Tibial artery (tissue), 4 donors: Measurements from ENCODE around the gene GATD1.

Experiments used
- DNase-seq, 2 donors: peaks; one replicate each; pipeline ENCODE4 v3.0.0-alpha.2; 2019
- H3K27ac ChIP-seq, 2 donors: fragments of 200-600 bp; sonication (generic) in 1 of 2; 1 replicate in 1 of 2; 2 replicates in 1 of 2; pipeline ENCODE4 v1.5.1; 2018 to 2019; ENCODE audit warnings: mild to moderate bottlenecking in 1 of 2
- H3K27me3 ChIP-seq, 2 donors: fragments of 200-600 bp; sonication (generic) in 1 of 2; one replicate each; pipeline versions ENCODE4 v1.5.1 to v1.6.0; 2016 to 2019
- H3K36me3 ChIP-seq, 3 donors: fragments of 200-600 bp; sonication (generic) in 2 of 3; one replicate each; pipeline ENCODE4 v1.5.1; 2016 to 2019; ENCODE audit warnings: mild to moderate bottlenecking in 2 of 3
- H3K4me1 ChIP-seq, 4 donors: fragments of 200-600 bp; sonication (generic) in 2 of 4; 1 replicate in 3 of 4; 2 replicates in 1 of 4; pipeline ENCODE4 v1.5.1; 2016 to 2019
- H3K4me3 ChIP-seq, 2 donors: fragments of 200-600 bp; sonication (generic) in 1 of 2; 1 replicate in 1 of 2; 2 replicates in 1 of 2; pipeline ENCODE4 v1.5.1; 2018 to 2019; ENCODE audit warnings: mild to moderate bottlenecking in 2 of 2
- H3K9me3 ChIP-seq, 3 donors: fragments of 200-600 bp; sonication (generic) in 1 of 3; one replicate each; pipeline ENCODE4 v1.5.1; 2016 to 2019
- intact Hi-C: fragments of 100-400 bp; cut with DNase I; formaldehyde crosslinking; loops from one replicate; pipeline ENCODE4 v1.15.0; 2023; ENCODE audit warnings: low total_unique reads
- TF ChIP-seq, protein P1 (sequence below), 2 experiments: fragments of 200-600 bp in 1 of 2; fragments of 450-650 bp in 1 of 2; IDR thresholded peaks; one replicate each; pipeline ENCODE4 v1.5.1; 2017 to 2019; ENCODE audit warnings: antibody characterized with exemption in 2 of 2, mild to moderate bottlenecking in 1 of 2, moderate library complexity in 1 of 2

The GATD1 gene

DNA sequence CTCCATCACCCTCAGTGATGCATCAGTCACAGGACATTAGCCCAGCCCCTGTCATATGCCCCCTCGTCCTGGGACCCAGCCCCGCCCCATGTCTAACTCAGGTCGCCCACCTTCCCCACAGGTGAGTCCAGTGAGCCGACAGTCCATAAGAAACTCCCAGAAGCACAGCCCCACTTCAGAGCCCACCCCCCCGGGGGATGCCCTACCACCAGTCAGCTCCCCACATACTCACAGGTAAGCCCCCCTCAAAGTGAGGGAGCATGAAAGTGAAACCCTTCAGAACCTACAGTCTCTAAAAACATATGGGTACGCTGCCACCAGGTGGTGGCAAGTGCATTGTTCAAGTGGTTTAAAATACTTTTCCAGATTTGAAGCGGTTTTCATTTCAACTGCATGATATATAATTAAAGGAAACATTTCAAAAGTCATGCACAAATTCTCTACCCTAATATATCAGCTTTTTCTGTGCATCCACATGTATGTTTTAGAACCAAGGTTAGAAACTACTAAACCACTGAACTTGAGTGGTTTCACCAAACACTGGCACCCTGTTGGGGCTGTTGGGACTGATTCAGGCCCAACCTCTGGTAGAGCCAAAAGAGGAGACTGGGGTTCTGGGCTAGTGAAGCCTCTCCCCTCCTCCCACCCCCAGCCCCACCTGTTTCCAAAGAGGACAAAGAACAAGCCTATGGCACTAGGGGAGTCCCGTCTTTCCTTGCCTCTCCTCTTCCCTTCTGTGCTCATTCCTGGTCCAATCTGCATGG, 54.0 kb downstream of the GATD1 start:
- no peak for DNase-seq
- peaks cover 0 to 51% (median 44%) of the 10 kb centered on the region in 4 donors for H3K4me1 ChIP-seq
- H3K4me3 ChIP-seq, result no peak overlapping the region
- intact Hi-C loops, result loop anchor here (5.0 kb wide), 1 partner anchor 61 kb away; no protein-coding TSS in a partner anchor
- H3K27me3 ChIP-seq, result peaks cover 0 to 74% of the 10 kb centered on the region in 2 donors
- no peak overlapping the region for H3K27ac ChIP-seq
- H3K9me3 ChIP-seq, result no peaks in the 10 kb centered on the region
- H3K36me3 ChIP-seq, result peaks cover 0 to 44% (median 0%) of the 10 kb centered on the region in 3 donors
- TF ChIP-seq, protein P1, sequence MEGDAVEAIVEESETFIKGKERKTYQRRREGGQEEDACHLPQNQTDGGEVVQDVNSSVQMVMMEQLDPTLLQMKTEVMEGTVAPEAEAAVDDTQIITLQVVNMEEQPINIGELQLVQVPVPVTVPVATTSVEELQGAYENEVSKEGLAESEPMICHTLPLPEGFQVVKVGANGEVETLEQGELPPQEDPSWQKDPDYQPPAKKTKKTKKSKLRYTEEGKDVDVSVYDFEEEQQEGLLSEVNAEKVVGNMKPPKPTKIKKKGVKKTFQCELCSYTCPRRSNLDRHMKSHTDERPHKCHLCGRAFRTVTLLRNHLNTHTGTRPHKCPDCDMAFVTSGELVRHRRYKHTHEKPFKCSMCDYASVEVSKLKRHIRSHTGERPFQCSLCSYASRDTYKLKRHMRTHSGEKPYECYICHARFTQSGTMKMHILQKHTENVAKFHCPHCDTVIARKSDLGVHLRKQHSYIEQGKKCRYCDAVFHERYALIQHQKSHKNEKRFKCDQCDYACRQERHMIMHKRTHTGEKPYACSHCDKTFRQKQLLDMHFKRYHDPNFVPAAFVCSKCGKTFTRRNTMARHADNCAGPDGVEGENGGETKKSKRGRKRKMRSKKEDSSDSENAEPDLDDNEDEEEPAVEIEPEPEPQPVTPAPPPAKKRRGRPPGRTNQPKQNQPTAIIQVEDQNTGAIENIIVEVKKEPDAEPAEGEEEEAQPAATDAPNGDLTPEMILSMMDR (IDR thresholded peaks at IDR 0.05), result peak; percentile 70 to 79

DNA sequence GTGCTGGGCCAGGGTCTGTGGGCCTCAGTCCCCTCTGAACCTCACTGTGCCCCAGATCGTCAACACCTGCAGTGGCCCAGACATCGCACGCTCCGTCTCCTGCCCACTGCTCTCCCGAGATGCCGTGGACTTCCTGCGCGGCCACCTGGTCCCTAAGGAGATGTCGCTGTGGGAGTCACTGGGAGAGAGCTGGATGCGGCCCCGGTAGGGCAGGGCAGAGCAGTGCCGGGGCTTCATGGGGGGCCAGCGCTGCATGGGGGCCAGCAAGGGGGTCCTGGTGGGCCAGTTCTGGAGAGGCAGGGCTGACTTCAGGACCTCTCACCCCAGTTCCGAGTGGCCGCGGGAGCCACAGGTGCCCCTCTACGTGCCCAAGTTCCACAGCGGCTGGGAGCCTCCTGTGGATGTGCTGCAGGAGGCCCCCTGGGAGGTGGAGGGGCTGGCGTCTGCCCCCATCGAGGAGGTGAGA, 54.9 kb downstream of the GATD1 start:
- H3K36me3 ChIP-seq, result peaks cover 0 to 44% (median 0%) of the 10 kb centered on the region in 3 donors
- no peak for DNase-seq
- intact Hi-C loops, result loop anchor here (5.0 kb wide), 1 partner anchor 60 kb away; no protein-coding TSS in a partner anchor
- no peak overlapping the region for H3K27ac ChIP-seq
- H3K4me1 ChIP-seq, result peaks cover 0 to 42% (median 35%) of the 10 kb centered on the region in 4 donors
- no peaks in the 10 kb centered on the region for H3K9me3 ChIP-seq
- TF ChIP-seq, protein P1 (IDR thresholded peaks at IDR 0.05), result no peak
- H3K27me3 ChIP-seq, result peaks cover 0 to 74% of the 10 kb centered on the region in 2 donors
- no peak overlapping the region for H3K4me3 ChIP-seq

DNA sequence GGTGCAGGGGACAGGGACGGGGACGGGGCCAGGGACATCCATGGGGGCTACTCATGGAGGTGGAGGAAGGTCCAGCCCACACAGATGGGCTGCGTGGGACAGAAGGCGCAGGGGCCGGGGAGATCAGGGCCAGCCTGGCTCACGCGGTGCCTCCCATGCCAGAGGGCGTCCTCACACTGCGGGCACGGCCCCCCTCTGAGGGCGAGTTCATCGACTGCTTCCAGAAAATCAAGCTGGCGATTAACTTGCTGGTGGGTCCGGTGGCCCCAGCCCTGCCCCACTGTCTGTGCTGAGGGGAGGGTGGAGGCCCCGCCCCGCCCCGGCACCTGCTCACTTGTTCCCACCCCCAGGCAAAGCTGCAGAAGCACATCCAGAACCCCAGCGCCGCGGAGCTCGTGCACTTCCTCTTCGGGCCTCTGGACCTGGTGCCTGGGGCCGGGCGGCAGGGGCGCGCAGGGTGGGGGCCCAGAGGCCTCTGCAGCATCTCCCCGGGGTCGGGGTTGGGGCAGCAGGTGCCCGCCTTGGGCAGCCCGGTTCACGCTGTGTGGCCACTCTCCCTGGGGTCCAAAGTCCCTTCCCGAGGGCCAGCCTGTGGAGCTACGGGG, 55.4 kb downstream of the GATD1 start:
- peaks cover 0 to 37% (median 31%) of the 10 kb centered on the region in 4 donors for H3K4me1 ChIP-seq
- peaks cover 0 to 44% (median 0%) of the 10 kb centered on the region in 3 donors for H3K36me3 ChIP-seq
- no peaks in the 10 kb centered on the region for H3K9me3 ChIP-seq
- intact Hi-C loops, result loop anchor here (5.0 kb wide), 1 partner anchor 60 kb away; no protein-coding TSS in a partner anchor
- peak in 1 of 2 donors; percentile 71 for DNase-seq
- peaks cover 0 to 74% of the 10 kb centered on the region in 2 donors for H3K27me3 ChIP-seq
- H3K27ac ChIP-seq, result no peak overlapping the region
- TF ChIP-seq, protein P1 (IDR thresholded peaks at IDR 0.05), result no peak
- no peak overlapping the region for H3K4me3 ChIP-seq

DNA sequence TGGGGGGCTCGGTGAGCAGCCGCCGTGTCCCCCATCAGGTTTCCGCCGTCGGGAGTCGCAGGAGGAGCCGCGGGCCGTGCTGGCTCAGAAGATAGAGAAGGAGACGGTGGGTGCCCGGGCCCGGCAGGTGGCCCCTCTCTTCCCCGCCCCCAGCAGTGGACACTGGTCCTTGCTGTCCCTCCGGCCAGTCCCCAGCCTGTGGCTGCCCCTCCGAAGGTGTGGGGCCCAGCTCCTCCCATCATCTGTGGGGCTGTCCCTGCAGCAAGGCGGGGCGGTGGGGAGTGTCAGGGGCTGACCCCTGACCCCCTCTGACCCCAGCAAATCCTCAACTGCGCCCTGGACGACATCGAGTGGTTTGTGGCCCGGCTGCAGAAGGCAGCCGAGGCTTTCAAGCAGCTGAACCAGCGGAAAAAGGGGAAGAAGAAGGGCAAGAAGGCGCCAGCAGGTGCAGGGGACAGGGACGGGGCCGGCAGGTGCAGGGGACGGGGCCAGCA, 56.0 kb downstream of the GATD1 start:
- DNase-seq, result no peak
- Histone ChIP-seq H3K9me3 (no peaks in the 10 kb centered on the region), H3K27me3 (peaks cover 0 to 70% of the 10 kb centered on the region in 2 donors), H3K27ac (no peak overlapping the region), H3K36me3 (peaks cover 0 to 44% (median 0%) of the 10 kb centered on the region in 3 donors), H3K4me1 (peaks cover 0 to 31% (median 26%) of the 10 kb centered on the region in 4 donors), H3K4me3 (peak overlapping the region in 1 of 2 donors; percentile 12)
- TF ChIP-seq, protein P1 (IDR thresholded peaks at IDR 0.05), result no peak
- intact Hi-C loops, result loop anchor here (5.0 kb wide), 1 partner anchor 59 kb away; no protein-coding TSS in a partner anchor

DNA sequence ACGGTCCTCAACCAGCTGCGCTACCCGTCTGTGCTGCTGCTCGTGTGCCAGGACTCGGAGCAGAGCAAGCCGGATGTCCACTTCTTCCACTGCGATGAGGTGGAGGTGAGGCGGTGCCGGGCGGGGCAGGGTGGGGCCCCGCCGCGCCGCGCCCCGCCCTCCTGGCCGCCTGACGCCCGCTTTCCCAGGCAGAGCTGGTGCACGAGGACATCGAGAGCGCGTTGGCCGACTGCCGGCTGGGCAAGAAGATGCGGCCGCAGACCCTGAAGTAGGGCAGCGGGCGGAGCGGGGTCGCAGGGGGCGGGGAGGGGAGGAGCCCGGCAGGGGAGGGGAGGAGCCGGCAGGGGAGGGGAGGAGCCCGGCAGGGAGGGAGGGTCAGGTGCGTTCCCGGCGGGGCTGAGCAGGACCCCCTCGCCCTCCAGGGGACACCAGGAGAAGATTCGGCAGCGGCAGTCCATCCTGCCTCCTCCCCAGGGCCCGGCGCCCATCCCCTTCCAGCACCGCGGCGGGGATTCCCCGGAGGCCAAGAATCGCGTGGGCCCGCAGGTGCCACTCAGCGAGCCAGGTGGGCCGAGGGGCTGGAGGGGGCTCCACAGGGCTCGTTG, 56.5 kb downstream of the GATD1 start:
- intact Hi-C loops, result loop anchor here (5.0 kb wide), 1 partner anchor 58 kb away; no protein-coding TSS in a partner anchor
- H3K4me1 ChIP-seq, result peaks cover 0 to 26% (median 20%) of the 10 kb centered on the region in 4 donors
- peaks cover 0 to 65% of the 10 kb centered on the region in 2 donors for H3K27me3 ChIP-seq
- H3K27ac ChIP-seq, result no peak overlapping the region
- H3K9me3 ChIP-seq, result no peaks in the 10 kb centered on the region
- peak in 1 of 2 donors; percentile 73 for DNase-seq
- TF ChIP-seq, protein P1 (IDR thresholded peaks at IDR 0.05), result no peak
- H3K4me3 ChIP-seq, result peak overlapping the region in 1 of 2 donors; percentile 12
- H3K36me3 ChIP-seq, result peaks cover 0 to 44% (median 0%) of the 10 kb centered on the region in 3 donors
